ENCODE results near the gene CABLES1.
A peak's percentile ranks its signal among the peaks of the same experiment; 100 is the strongest.

Gene CABLES1

DNA sequence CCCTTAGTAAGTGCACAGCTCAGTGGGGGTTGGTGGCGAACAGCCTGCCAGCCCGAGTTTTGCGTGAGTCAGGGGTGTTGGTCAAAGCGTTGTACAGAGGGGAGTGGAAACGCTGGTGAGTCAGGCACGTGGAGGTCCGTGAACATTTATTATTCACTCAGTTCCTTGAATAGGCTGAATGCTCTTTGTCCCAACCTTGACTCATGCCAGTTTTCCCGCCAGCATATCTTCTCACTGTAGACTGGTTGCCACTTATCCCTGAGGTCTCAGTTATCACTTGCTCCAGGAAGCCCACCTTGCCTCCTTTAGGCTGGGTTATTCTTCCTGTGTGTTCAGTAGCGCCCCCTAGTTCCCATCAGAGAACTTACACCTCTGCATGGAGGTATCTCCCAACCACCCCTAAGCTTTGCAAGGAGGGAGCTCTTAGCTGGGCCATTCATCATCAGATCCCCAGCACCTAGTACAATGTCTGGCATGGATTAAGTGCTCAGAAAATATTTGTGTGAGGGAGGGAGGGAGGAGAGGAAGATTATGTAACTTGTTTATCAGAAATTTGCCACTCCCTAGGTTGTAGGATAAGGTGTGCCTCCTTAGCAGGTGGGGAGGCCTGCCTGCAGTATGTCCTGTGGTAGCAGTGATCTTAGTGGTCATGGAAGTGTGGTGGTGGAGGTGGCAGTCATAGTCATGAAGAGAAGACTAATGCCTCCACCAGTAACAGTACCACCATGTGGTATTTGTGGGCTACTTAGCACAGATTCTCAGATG, 72.1 kb downstream of the CABLES1 start:
- DNase-seq = no peak
- TF ChIP-seq CTCF (IDR thresholded peaks at IDR 0.05; ENCODE audit: low read depth, low read length) = peak; percentile 60
- Histone ChIP-seq H3K27me3 (ENCODE audit: insufficient read depth, low read depth, severe bottlenecking) (no peaks in the 10 kb centered on the region), H3K36me3 (no peaks in the 10 kb centered on the region), H3K4me3 (ENCODE audit: low read depth, low read length) (no peak overlapping the region), H3K27ac (no peak overlapping the region), H3K9me3 (ENCODE audit: severe bottlenecking) (no peaks in the 10 kb centered on the region)

DNA sequence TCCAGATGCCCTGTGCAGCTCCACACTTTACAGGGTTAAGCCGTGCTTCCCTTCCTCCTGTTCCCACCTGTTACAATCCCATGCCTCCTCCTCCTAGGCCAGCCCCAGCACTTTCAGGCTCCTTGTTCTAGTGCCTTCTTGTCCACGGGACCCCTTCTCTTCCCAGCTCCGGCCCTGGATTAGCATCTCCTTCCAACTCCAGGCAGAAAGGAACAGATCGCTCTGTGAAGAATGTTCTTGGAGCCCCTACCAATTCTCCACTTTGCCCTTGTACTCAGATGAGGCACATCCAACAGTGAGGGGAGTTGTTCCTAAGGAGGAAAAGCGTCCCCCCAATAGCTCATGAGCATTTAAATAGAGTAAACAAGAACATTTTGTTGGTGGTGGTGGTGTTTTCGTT, 72.7 kb downstream of the CABLES1 start:
- no peak for TF ChIP-seq CTCF (IDR thresholded peaks at IDR 0.05; ENCODE audit: low read depth, low read length)
- no peak for DNase-seq
- H3K27me3 ChIP-seq (ENCODE audit: insufficient read depth, low read depth, severe bottlenecking) = no peaks in the 10 kb centered on the region
- H3K4me3 ChIP-seq (ENCODE audit: low read depth, low read length) = no peak overlapping the region
- no peaks in the 10 kb centered on the region for H3K9me3 ChIP-seq (ENCODE audit: severe bottlenecking)
- no peaks in the 10 kb centered on the region for H3K36me3 ChIP-seq
- H3K27ac ChIP-seq = no peak overlapping the region

DNA sequence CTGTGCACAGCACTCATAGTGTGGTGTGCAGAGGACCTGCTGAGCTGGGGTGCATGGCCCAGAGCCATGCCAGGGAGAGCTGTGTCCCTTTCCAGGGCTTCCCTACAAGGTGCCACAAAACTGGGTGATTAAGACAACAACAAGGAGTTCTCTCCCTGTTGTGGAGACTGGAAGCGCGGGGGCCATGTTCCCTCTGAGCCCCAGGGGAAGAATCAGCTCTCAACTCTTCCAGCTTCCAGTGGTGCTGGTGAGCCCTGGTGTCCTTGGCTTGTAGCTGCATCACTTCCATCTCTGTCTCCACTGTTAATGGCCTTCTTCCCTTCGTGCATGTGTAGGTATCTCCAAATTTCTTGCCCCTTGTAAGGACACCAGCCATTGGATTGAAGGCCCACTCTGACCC, 73.3 kb downstream of the CABLES1 start:
- no peak overlapping the region for H3K27ac ChIP-seq
- no peaks in the 10 kb centered on the region for H3K27me3 ChIP-seq (ENCODE audit: insufficient read depth, low read depth, severe bottlenecking)
- TF ChIP-seq CTCF (IDR thresholded peaks at IDR 0.05; ENCODE audit: low read depth, low read length) = no peak
- H3K36me3 ChIP-seq = no peaks in the 10 kb centered on the region
- H3K9me3 ChIP-seq (ENCODE audit: severe bottlenecking) = no peaks in the 10 kb centered on the region
- no peak overlapping the region for H3K4me3 ChIP-seq (ENCODE audit: low read depth, low read length)
- DNase-seq = no peak

GRCh38 chr18:23209031-23209430, 73.7 kb downstream of the CABLES1 start:
- Histone ChIP-seq H3K27ac (no peak overlapping the region), H3K9me3 (ENCODE audit: severe bottlenecking) (no peaks in the 10 kb centered on the region), H3K4me3 (ENCODE audit: low read depth, low read length) (no peak overlapping the region), H3K36me3 (no peaks in the 10 kb centered on the region), H3K27me3 (ENCODE audit: insufficient read depth, low read depth, severe bottlenecking) (no peaks in the 10 kb centered on the region)
- DNase-seq = no peak
- TF ChIP-seq CTCF (IDR thresholded peaks at IDR 0.05; ENCODE audit: low read depth, low read length) = no peak

DNA sequence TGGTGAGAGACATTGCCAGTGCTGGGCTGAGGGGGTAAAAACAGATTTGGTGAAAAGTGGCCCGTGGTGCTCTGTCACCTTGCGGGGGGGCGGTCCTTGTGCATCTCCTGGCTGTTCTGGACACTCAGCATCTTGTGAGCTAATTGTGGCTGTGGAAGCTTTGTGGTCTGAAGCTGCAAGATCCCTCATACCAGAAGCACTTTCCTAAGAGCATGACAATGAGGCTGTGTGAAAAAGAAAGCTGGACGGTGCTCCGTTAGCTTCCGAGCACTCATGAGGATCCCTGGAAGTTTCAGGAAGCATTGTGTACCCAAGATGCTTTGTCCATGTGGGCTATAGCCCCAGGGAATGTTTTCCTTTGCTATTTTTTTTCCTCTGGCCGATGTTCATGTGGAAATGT, 74.5 kb downstream of the CABLES1 start:
- Histone ChIP-seq H3K4me3 (ENCODE audit: low read depth, low read length) (no peak overlapping the region), H3K27ac (no peak overlapping the region), H3K9me3 (ENCODE audit: severe bottlenecking) (no peaks in the 10 kb centered on the region), H3K27me3 (ENCODE audit: insufficient read depth, low read depth, severe bottlenecking) (no peaks in the 10 kb centered on the region), H3K36me3 (no peaks in the 10 kb centered on the region)
- no peak for TF ChIP-seq CTCF (IDR thresholded peaks at IDR 0.05; ENCODE audit: low read depth, low read length)
- DNase-seq = no peak

GRCh38 chr18:23210526-23210925, 75.2 kb downstream of the CABLES1 start:
- no peak for DNase-seq
- Histone ChIP-seq H3K9me3 (ENCODE audit: severe bottlenecking) (no peaks in the 10 kb centered on the region), H3K27ac (no peak overlapping the region), H3K36me3 (no peaks in the 10 kb centered on the region), H3K4me3 (ENCODE audit: low read depth, low read length) (no peak overlapping the region), H3K27me3 (ENCODE audit: insufficient read depth, low read depth, severe bottlenecking) (no peaks in the 10 kb centered on the region)
- TF ChIP-seq CTCF (IDR thresholded peaks at IDR 0.05; ENCODE audit: low read depth, low read length) = no peak

Data from WERI-Rb-1 (cell line).